Rectal smooth muscle tissue (tissue), 1 donor: ENCODE measurements around the gene EED.
A peak's percentile ranks its signal among the peaks of the same experiment; 100 is the strongest.

Experiments
- H3K27ac ChIP-seq: one replicate; pipeline ENCODE4 v1.7.0; 2013; ENCODE audit warnings: low read depth, low read length, inconsistent platforms
- H3K27me3 ChIP-seq: one replicate; pipeline ENCODE4 v1.7.0; 2013; ENCODE audit warnings: low read length; ENCODE audit not compliant: control insufficient read depth, insufficient read depth
- H3K36me3 ChIP-seq: one replicate; pipeline ENCODE4 v1.7.0; 2013; ENCODE audit warnings: low read length; ENCODE audit not compliant: control insufficient read depth, insufficient read depth
- H3K4me1 ChIP-seq: one replicate; pipeline ENCODE4 v1.7.0; 2013; ENCODE audit warnings: low read length; ENCODE audit not compliant: control insufficient read depth, insufficient read depth
- H3K4me3 ChIP-seq: one replicate; pipeline ENCODE4 v1.7.0; 2013; ENCODE audit warnings: low read length
- H3K9ac ChIP-seq: one replicate; pipeline ENCODE4 v1.7.0; 2013; ENCODE audit warnings: low read length

The EED gene

GRCh38 chr11:86207413-86207812 is 37.1 kb upstream of the EED start:
- no peaks in the 10 kb centered on the region for H3K36me3 ChIP-seq
- no peaks in the 10 kb centered on the region for H3K4me1 ChIP-seq
- H3K27ac ChIP-seq: no peak overlapping the region
- no peaks in the 10 kb centered on the region for H3K27me3 ChIP-seq
- H3K9ac ChIP-seq: no peak overlapping the region
- H3K4me3 ChIP-seq: no peak overlapping the region

GRCh38 chr11:86208572-86208971 is 36.0 kb upstream of the EED start:
- H3K36me3 ChIP-seq: no peaks in the 10 kb centered on the region
- no peak overlapping the region for H3K27ac ChIP-seq
- no peaks in the 10 kb centered on the region for H3K27me3 ChIP-seq
- no peaks in the 10 kb centered on the region for H3K4me1 ChIP-seq
- no peak overlapping the region for H3K9ac ChIP-seq
- no peak overlapping the region for H3K4me3 ChIP-seq

GRCh38 chr11:86209806-86210657 is 34.5 kb upstream of the EED start:
- Histone ChIP-seq H3K4me1 (no peaks in the 10 kb centered on the region), H3K9ac (no peak overlapping the region), H3K27ac (no peak overlapping the region), H3K36me3 (no peaks in the 10 kb centered on the region), H3K4me3 (no peak overlapping the region), H3K27me3 (no peaks in the 10 kb centered on the region)

- no peak overlapping the region for H3K9ac ChIP-seq
- H3K36me3 ChIP-seq: no peaks in the 10 kb centered on the region
- H3K4me3 ChIP-seq: no peak overlapping the region
- H3K4me1 ChIP-seq: no peaks in the 10 kb centered on the region
- H3K27me3 ChIP-seq: no peaks in the 10 kb centered on the region
- no peak overlapping the region for H3K27ac ChIP-seq
These were observed 33.7 kb upstream of the EED start for GRCh38 chr11:86210898-86211297.

- Histone ChIP-seq H3K4me3 (no peak overlapping the region), H3K4me1 (no peaks in the 10 kb centered on the region), H3K27me3 (no peaks in the 10 kb centered on the region), H3K9ac (no peak overlapping the region), H3K36me3 (no peaks in the 10 kb centered on the region), H3K27ac (no peak overlapping the region)
These were observed 32.9 kb upstream of the EED start for GRCh38 chr11:86211619-86212018.

- Histone ChIP-seq H3K27me3 (no peaks in the 10 kb centered on the region), H3K4me1 (no peaks in the 10 kb centered on the region), H3K4me3 (no peak overlapping the region), H3K9ac (no peak overlapping the region), H3K36me3 (no peaks in the 10 kb centered on the region), H3K27ac (no peak overlapping the region)
These were observed 32.4 kb upstream of the EED start for GRCh38 chr11:86212019-86212611.

- Histone ChIP-seq H3K27me3 (no peaks in the 10 kb centered on the region), H3K4me1 (no peaks in the 10 kb centered on the region)
These were observed 29.8 kb upstream of the EED start for GRCh38 chr11:86214710-86215109.

GRCh38 chr11:86218125-86219084 is 26.1 kb upstream of the EED start:
- no peak overlapping the region for H3K9ac ChIP-seq
- no peaks in the 10 kb centered on the region for H3K36me3 ChIP-seq
- no peak overlapping the region for H3K27ac ChIP-seq
- no peaks in the 10 kb centered on the region for H3K27me3 ChIP-seq
- H3K4me3 ChIP-seq: peak overlapping the region; percentile 6
- H3K4me1 ChIP-seq: no peaks in the 10 kb centered on the region

More at GRCh38 chr11:86214710-86215109, 29.8 kb upstream of the EED start:
- Histone ChIP-seq H3K36me3 (no peaks in the 10 kb centered on the region), H3K9ac (no peak overlapping the region), H3K27ac (no peak overlapping the region), H3K4me3 (no peak overlapping the region)

- no peak overlapping the region for H3K27ac ChIP-seq
- no peak overlapping the region for H3K4me3 ChIP-seq
- no peaks in the 10 kb centered on the region for H3K36me3 ChIP-seq
- H3K9ac ChIP-seq: no peak overlapping the region
- no peaks in the 10 kb centered on the region for H3K27me3 ChIP-seq
- no peaks in the 10 kb centered on the region for H3K4me1 ChIP-seq
These were observed 25.0 kb upstream of the EED start for GRCh38 chr11:86219311-86220193.

GRCh38 chr11:86220653-86221052 is 23.9 kb upstream of the EED start:
- Histone ChIP-seq H3K4me1 (no peaks in the 10 kb centered on the region), H3K9ac (no peak overlapping the region), H3K27ac (no peak overlapping the region), H3K27me3 (no peaks in the 10 kb centered on the region), H3K4me3 (no peak overlapping the region), H3K36me3 (no peaks in the 10 kb centered on the region)

- Histone ChIP-seq H3K27me3 (no peaks in the 10 kb centered on the region), H3K36me3 (no peaks in the 10 kb centered on the region), H3K4me1 (no peaks in the 10 kb centered on the region), H3K27ac (no peak overlapping the region), H3K9ac (no peak overlapping the region), H3K4me3 (no peak overlapping the region)
These were observed 22.5 kb upstream of the EED start for GRCh38 chr11:86222081-86222480.
